ENCODE measurements around the gene PSMC2.

The PSMC2 gene

DNA sequence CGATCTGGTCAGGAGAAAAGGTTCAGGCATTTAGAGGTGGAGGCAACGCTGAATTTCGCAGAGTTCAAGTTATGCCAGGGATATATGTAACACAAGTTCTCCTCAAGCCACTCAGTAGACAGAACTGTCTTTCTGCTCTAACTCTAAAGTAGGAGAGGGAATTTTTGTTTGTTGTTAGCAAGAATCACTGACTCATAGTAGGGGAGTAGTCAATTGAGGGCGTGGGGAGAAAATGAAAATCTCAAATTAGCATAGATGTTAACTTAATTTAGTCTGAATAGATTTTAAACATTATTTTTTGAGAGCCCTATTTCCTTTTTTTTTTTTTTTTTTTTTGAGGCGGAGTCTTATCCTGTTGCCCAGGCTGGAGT lies 34.6 kb downstream of the PSMC2 start:
- CTCF ChIA-PET = no interaction called here
- POLR2A ChIA-PET (ENCODE audit: low non-redundant PET) = no interaction called here
- TF ChIP-seq, protein P1, sequence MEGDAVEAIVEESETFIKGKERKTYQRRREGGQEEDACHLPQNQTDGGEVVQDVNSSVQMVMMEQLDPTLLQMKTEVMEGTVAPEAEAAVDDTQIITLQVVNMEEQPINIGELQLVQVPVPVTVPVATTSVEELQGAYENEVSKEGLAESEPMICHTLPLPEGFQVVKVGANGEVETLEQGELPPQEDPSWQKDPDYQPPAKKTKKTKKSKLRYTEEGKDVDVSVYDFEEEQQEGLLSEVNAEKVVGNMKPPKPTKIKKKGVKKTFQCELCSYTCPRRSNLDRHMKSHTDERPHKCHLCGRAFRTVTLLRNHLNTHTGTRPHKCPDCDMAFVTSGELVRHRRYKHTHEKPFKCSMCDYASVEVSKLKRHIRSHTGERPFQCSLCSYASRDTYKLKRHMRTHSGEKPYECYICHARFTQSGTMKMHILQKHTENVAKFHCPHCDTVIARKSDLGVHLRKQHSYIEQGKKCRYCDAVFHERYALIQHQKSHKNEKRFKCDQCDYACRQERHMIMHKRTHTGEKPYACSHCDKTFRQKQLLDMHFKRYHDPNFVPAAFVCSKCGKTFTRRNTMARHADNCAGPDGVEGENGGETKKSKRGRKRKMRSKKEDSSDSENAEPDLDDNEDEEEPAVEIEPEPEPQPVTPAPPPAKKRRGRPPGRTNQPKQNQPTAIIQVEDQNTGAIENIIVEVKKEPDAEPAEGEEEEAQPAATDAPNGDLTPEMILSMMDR (conservative IDR thresholded peaks at IDR 0.05; ENCODE audit: low read depth) = no peak
- H3K27ac ChIP-seq = no peak overlapping the region
- DNase-seq (ENCODE audit: low spot score) = no peak

- TF ChIP-seq, protein P1 (conservative IDR thresholded peaks at IDR 0.05; ENCODE audit: low read depth) = no peak
- CTCF ChIA-PET = no interaction called here
Measured at GRCh38 chr7:103387242-103387641, 39.8 kb downstream of the PSMC2 start.

DNA sequence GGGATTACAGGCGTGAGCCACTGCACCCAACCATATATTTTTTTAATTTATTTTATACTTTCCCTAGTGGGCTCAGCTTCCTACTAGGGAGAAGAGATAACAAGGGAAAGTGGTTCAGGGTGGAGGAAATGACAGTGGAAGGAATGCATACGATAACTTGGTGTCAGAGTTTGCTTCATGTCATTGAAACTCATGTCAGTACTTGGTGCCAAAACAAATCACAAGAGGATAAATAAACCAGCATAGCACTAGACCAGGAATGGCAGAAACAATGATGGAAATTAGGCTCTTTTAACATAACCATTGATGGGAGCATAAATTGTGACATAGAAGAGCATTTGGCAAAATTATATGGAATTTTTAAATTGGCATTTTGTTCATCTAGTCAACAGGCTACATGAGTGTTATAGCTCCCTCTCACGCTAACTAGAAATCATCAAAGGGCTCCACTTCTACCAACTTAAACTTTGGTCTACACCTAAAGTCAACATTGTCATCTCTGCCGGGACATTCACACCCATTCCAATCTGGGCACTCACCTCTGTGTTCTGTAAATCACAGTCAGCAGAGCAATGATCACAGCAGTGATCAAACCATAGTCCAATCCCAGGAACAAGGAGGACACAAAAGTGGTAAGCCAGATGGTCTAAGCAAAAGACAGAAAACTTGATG lies 41.2 kb downstream of the PSMC2 start:
- ChIA-PET CTCF (no interaction called here), POLR2A (ENCODE audit: low non-redundant PET) (no interaction called here)
- no peak for DNase-seq (ENCODE audit: low spot score)
- H3K27ac ChIP-seq = no peak overlapping the region
- TF ChIP-seq, protein P1 (conservative IDR thresholded peaks at IDR 0.05; ENCODE audit: low read depth) = no peak

More at GRCh38 chr7:103387242-103387641, 39.8 kb downstream of the PSMC2 start:
- no peak overlapping the region for H3K27ac ChIP-seq
- POLR2A ChIA-PET (ENCODE audit: low non-redundant PET) = no interaction called here
- no peak for DNase-seq (ENCODE audit: low spot score)

DNA sequence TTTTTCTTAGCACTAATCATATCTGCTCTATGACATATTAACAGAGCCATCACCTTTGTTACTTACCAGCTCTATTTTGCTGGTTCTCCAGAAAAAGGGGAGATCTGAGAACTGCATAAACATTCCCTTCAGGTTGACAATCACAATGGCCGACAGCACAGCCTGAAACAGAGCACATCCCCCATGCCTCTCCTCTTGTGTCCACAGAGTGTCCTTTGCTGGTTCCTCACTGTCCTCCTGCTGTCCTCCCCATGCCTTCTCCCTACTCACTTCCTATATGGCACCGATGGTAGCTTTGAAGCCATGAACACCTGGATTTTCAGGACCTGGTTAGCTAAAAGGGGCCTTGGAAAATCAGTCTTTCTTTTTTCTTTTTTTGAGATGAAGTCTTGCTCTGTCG lies 41.8 kb downstream of the PSMC2 start:
- ChIA-PET POLR2A (ENCODE audit: low non-redundant PET) (no interaction called here), CTCF (no interaction called here)
- no peak for DNase-seq (ENCODE audit: low spot score)
- H3K27ac ChIP-seq = no peak overlapping the region
- TF ChIP-seq, protein P1 (conservative IDR thresholded peaks at IDR 0.05; ENCODE audit: low read depth) = no peak

GRCh38 chr7:103391150-103391549 lies 43.7 kb downstream of the PSMC2 start:
- no peak for DNase-seq (ENCODE audit: low spot score)
- no peak overlapping the region for H3K27ac ChIP-seq
- TF ChIP-seq, protein P1 (conservative IDR thresholded peaks at IDR 0.05; ENCODE audit: low read depth) = no peak
- ChIA-PET CTCF (no interaction called here), POLR2A (ENCODE audit: low non-redundant PET) (no interaction called here)

GRCh38 chr7:103391976-103392375 lies 44.5 kb downstream of the PSMC2 start:
- DNase-seq (ENCODE audit: low spot score) = no peak
- ChIA-PET POLR2A (ENCODE audit: low non-redundant PET) (no interaction called here), CTCF (no interaction called here)
- no peak overlapping the region for H3K27ac ChIP-seq
- TF ChIP-seq, protein P1 (conservative IDR thresholded peaks at IDR 0.05; ENCODE audit: low read depth) = no peak

Measured in RWPE1 (cell line).